HG03108 (cell line): ENCODE measurements around the gene NMD3.
"Not testable (repeated sequence)": the region's sequence is repeated elsewhere in the genome, so short reads cannot be mapped to it uniquely, and the experiment has no call there.

Experiments used
- ATAC-seq: cut with Tn5 transposase; IDR thresholded peaks from one replicate; pipeline ENCODE4 v1.9.1; 2021; ENCODE audit warnings: moderate library complexity; ENCODE audit not compliant: unreplicated experiment

Gene NMD3

DNA sequence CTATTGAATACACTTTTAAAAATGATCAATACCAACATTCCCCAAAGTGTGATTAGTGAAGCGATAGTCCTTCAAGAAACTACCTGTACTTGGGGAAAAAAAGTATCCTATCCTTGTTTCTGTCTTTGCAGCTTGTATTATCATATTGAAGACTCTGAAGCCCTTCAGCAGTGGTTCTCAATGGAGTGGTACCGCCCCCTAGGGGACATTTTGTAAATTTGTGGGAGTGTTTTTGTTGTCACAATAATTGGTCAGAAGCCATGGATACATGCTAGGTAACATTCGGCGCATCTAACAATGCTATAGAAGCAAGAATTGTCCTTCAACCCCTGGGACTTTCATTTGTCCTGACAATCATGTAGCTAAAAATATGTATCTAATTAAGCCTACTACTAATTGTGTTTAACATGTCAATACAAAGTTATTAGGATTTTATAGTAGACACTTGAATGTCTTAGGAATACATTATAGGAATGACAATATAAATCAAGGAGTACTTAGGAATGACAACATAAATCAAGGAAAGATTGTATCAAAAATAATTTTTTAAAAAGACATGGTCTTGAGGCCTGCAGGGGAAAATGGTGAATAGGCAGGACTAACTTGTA lies 53.7 kb downstream of the NMD3 start:
- no peak for ATAC-seq

DNA sequence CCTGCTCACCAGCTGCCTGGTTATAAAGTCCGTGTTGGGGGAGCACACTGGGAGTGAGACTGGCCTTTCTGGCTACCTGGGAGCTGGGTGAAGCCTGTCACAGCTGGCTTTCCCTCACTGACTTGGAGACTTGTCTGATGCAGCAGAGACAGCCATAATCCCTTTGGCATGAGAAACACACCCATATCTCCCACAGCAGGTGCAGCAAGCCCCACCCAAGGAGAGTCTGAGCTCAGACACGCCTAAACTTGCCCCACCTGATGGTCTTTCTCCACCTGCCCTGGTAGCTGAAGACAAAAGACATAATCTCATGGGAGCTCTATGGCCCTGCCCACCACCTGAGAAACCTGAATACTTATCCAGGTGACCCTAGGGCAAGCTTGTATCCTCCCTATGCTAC lies 54.8 kb downstream of the NMD3 start:
- no peak for ATAC-seq

DNA sequence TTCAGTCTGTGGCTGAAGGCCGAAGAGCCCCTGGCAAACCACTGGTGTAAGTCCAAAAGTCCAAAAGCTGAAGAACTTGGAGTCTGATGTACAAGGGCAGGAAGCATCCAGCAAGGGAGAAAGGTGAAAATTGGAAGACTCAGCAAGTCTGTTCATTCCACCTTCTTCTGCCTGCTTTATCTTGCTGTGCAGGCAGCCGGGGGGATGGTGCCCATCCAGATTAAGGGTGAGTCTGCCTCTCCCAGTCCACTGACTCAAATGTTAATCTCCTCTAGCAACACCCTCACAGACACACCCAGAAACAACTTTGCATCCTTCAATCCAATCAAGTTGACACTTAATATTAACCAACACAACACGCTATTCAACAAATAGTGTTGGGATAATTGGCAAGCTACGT lies 61.3 kb downstream of the NMD3 start:
- not testable (repeated sequence) for ATAC-seq

DNA sequence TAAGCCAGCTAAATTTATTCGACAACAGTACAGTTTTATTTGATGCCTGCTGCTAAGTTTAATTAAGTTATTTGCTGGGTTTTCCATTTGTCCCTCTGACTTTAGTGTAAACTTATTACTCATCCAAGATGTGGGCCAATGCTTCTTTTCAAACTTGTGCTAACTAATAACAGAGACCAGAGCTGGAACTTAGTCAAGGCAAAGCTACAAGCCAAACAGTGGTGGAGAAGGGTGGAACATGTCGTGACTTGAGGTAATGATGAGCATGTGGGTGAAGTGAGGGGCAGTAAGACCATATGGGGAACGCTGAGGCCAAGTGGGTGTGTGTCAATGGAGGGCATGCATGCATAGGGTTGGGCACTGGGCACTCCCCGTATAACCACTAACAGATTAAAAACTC lies 63.9 kb downstream of the NMD3 start:
- no peak for ATAC-seq

DNA sequence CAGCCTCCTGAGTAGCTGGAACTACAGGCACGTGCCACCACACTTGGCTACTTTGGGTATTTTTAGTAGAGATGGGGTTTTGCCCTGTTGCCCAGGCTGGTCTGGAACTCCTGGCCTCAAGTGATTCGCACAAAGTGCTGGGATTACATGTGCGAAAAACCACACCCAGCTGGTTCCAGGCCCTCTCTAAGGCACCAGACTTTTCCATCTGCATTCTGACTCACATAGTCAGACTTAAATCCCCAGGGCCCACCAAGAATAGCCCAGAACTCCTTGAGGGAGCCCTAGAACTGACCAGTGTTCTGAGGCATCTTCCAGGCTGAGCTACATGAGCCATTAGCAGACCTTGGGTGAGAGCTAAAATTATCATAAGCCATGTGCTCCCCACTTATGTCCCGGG lies 68.1 kb downstream of the NMD3 start:
- no peak for ATAC-seq

DNA sequence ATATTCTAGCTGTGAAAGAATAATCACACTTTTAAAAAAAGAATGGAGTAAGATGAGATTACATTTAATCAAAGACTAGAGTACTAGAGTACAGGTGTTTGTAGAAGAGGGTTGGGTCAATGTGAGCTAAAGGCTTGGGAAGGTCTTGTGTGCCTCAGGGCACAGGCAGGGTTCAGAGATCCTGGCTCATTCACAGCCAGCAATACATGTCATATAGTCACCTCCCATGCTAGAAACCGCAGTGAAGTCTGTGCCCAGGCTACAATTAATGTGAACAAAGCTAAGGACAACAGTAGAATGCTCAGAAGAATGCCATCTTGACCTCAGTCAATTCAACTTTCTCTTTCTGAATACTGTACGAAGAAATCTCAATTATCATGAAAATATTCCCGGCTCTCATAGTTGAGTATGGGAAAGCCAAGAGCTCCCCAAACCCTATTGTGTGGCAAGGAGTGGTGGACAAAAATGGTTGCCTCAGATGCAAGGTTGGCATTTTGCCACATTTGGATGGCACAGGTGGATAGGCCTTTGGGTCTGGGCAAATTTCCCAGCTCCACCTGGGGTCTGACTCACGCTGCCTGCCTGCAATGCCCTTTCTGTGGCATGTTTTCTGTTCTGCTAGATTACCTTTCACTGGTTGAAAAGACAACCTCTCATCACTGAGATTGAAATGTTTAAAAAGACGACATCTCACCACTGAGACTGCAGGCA lies 70.2 kb downstream of the NMD3 start:
- no peak for ATAC-seq

DNA sequence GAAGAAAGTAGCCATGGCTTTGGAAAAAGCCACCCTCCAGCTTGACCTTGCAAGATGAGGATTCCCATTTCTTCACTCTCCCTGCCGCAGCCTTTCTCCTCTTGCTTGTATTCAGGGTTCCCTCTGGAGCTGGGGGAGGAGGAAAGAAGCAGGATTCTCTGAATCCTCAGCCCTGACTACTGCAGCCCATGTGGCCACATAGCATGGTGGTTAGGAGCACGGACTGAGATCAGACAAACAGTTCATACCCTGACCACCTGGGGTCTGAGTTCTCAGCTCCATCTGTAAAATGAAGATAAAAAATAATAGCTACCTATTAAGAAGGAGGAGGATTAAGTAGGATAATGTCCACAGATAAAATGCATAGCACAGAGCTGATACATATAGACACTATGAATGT lies 72.3 kb downstream of the NMD3 start:
- no peak for ATAC-seq

DNA sequence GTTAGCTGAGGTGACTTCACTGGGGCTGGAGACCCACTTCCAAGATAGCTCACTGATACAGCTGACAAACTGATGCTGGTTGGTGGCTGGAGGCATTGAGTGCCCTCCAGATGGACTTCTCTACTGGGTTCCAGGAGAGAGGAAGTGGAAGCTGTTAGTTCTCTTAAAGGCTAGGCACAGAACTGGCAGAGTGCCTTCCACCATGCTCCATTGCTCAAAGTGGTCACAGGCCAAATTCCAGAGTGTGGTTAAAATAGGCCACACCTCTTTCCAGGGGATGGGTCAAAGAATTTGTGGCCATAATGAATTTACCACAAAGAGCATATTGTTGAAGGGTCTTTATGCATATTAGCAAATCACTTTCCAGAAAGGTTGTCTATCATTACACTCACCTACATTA lies 74.2 kb downstream of the NMD3 start:
- ATAC-seq = no peak

DNA sequence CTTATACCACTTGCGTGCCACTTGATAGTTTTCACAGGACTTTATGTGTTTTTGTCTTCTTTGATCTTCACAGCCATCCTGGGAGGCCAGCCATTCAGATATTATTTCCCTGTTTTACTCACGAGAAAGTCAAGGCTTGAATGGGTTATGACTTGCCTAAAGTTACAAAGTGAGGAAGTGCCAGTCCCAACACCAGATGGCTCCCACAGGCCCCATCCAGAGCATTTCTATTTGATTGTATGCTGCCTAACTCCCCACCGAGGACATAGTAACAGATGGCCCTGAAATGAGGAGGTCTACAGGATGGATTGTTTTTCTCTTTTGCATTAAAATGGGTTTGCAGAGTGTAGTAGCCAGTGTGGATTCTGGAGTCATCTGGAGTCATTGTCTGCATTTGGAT lies 75.7 kb downstream of the NMD3 start:
- no peak for ATAC-seq
